Mesenchymal stem cell (in vitro differentiated cells and primary cell): ENCODE measurements around the gene OR2T8.

Experiments used
- DNase-seq: peaks from one replicate; pipeline ENCODE4 v3.0.0-alpha.2; 2013
- H2AFZ ChIP-seq: one replicate; pipeline ENCODE4 v1.6.1; 2013; ENCODE audit warnings: low read depth, mild to moderate bottlenecking, control low read depth, inconsistent platforms, low read length, moderate library complexity
- H2AK5ac ChIP-seq: 2 replicates; pipeline ENCODE4 v1.6.1; 2013; ENCODE audit warnings: low read length, moderate library complexity, mild to moderate bottlenecking, inconsistent platforms; ENCODE audit not compliant: severe bottlenecking
- H2BK120ac ChIP-seq: one replicate; pipeline ENCODE4 v1.6.1; 2013; ENCODE audit warnings: low read depth, mild to moderate bottlenecking, inconsistent platforms, low read length, moderate library complexity
- H2BK12ac ChIP-seq, 2 experiments: one replicate each; pipeline ENCODE4 v1.6.1; 2013; ENCODE audit warnings: inconsistent platforms in 2 of 2, low read length in 2 of 2, mild to moderate bottlenecking in 2 of 2, moderate library complexity in 2 of 2, control low read depth in 1 of 2
- H2BK15ac ChIP-seq: one replicate; pipeline ENCODE4 v1.6.1; 2013; ENCODE audit warnings: mild to moderate bottlenecking, low read depth, inconsistent platforms; ENCODE audit not compliant: poor library complexity, severe bottlenecking
- H2BK5ac ChIP-seq: 2 replicates; pipeline ENCODE4 v1.6.1; 2013; ENCODE audit warnings: low read depth, mild to moderate bottlenecking, low read length, control low read depth, inconsistent platforms; ENCODE audit not compliant: poor library complexity, severe bottlenecking
- H3K14ac ChIP-seq, 2 experiments: one replicate each; pipeline ENCODE4 v1.6.1; 2013; ENCODE audit warnings: inconsistent platforms in 2 of 2, low read length in 2 of 2, control low read depth in 1 of 2, mild to moderate bottlenecking in 1 of 2, moderate library complexity in 1 of 2
- H3K18ac ChIP-seq, 2 experiments: one replicate each; pipeline ENCODE4 v1.6.1; 2013; ENCODE audit warnings: inconsistent platforms in 2 of 2, low read length in 2 of 2, control low read depth in 1 of 2, low read depth in 1 of 2, mild to moderate bottlenecking in 1 of 2
- H3K23ac ChIP-seq, 2 experiments: one replicate each; pipeline ENCODE4 v1.6.1; 2013; ENCODE audit warnings: inconsistent platforms in 2 of 2, low read length in 2 of 2, mild to moderate bottlenecking in 2 of 2, moderate library complexity in 2 of 2, control low read depth in 1 of 2
- H3K27ac ChIP-seq: 2 replicates; pipeline ENCODE4 v1.5.1; 2013; ENCODE audit warnings: mild to moderate bottlenecking, moderate library complexity, low read length, control low read depth, inconsistent platforms; ENCODE audit not compliant: poor library complexity, severe bottlenecking
- H3K27me3 ChIP-seq, 2 experiments: 2 replicates each; pipeline versions ENCODE4 v1.6.1 to v1.7.0; 2013; ENCODE audit warnings: low read length in 2 of 2, mild to moderate bottlenecking in 2 of 2, moderate library complexity in 2 of 2, control low read depth in 1 of 2, inconsistent platforms in 1 of 2; ENCODE audit not compliant: control insufficient read depth in 1 of 2, insufficient read depth in 1 of 2
- H3K36me3 ChIP-seq, 2 experiments: 2 replicates each; pipeline versions ENCODE4 v1.6.1 to v1.7.0; 2013; ENCODE audit warnings: low read length in 2 of 2, control low read depth in 1 of 2, inconsistent platforms in 1 of 2, low read depth in 1 of 2, mild to moderate bottlenecking in 1 of 2; ENCODE audit not compliant: insufficient read depth in 2 of 2, control insufficient read depth in 1 of 2
- H3K4ac ChIP-seq, 2 experiments: one replicate each; pipeline ENCODE4 v1.6.1; 2013; ENCODE audit warnings: inconsistent platforms in 2 of 2, low read length in 2 of 2, mild to moderate bottlenecking in 2 of 2, moderate library complexity in 2 of 2, control low read depth in 1 of 2, low read depth in 1 of 2
- H3K4me1 ChIP-seq: 2 replicates; pipeline ENCODE4 v1.6.1; 2013; ENCODE audit warnings: low read depth, low read length, control low read depth; ENCODE audit not compliant: control insufficient read depth, insufficient read depth
- H3K4me2 ChIP-seq: 2 replicates; pipeline ENCODE4 v1.6.1; 2013; ENCODE audit warnings: low read length, mild to moderate bottlenecking, inconsistent platforms; ENCODE audit not compliant: poor library complexity, severe bottlenecking
- H3K4me3 ChIP-seq, 2 experiments: 2 replicates each; pipeline versions ENCODE4 v1.5.1 to v1.7.0; 2013; ENCODE audit warnings: low read length in 2 of 2, mild to moderate bottlenecking in 2 of 2, control low read depth in 1 of 2, low read depth in 1 of 2; ENCODE audit not compliant: insufficient read depth in 1 of 2
- H3K79me1 ChIP-seq: replicated peaks from 2 replicates; pipeline ENCODE4 v1.6.1; 2013; ENCODE audit warnings: mild to moderate bottlenecking, control low read depth, low read length, inconsistent platforms; ENCODE audit not compliant: poor library complexity, severe bottlenecking
- H3K9ac ChIP-seq: 2 replicates; pipeline ENCODE4 v1.7.0; 2013; ENCODE audit warnings: mild to moderate bottlenecking, low read length, moderate library complexity
- H3K9me3 ChIP-seq: 2 replicates; pipeline ENCODE4 v1.7.0; 2013; ENCODE audit warnings: mild to moderate bottlenecking, low read length; ENCODE audit not compliant: control insufficient read depth
- H4K8ac ChIP-seq: one replicate; pipeline ENCODE4 v1.6.1; 2013; ENCODE audit warnings: inconsistent platforms, mild to moderate bottlenecking, low read length, moderate library complexity
- H4K91ac ChIP-seq: one replicate; pipeline ENCODE4 v1.6.1; 2013; ENCODE audit warnings: mild to moderate bottlenecking, low read length, inconsistent platforms
- WGBS: methylation state at CpG from one replicate; pipeline ENCODE4 v1.1.7; 2013; ENCODE audit warnings: mixed read lengths; 5-methylcytosine and 5-hydroxymethylcytosine counted together

The OR2T8 gene

DNA sequence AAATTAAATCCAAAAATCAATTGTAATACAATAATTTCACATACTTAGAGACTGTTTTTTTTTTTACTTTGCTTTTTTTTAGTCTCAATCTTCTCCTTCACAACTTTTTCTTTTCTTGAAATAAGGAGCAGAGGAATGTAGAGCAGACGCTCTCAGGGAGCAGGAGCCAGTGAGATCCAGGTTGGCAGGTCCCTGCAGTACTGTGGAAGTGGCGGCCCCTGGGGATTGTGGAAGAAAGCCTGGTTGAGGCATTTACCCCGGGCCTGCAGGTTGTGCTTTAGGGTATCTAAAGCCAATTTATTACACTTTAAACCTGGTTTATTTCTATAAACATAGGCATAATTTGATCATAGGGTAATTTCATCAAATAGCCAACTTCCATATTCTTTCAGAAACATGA, 3.9 kb downstream of the OR2T8 start:
- Histone ChIP-seq H2BK12ac (no peak overlapping the region), H2AK5ac (no peak overlapping the region), H3K27ac (no peak overlapping the region), H2BK5ac (no peak overlapping the region), H3K4me3 (no peak overlapping the region), H3K14ac (no peak overlapping the region), H3K27me3 (no peaks in the 10 kb centered on the region), H3K79me1 (no peaks in the 10 kb centered on the region), H4K91ac (no peak overlapping the region), H3K4ac (no peak overlapping the region), H3K4me2 (no peak overlapping the region), H2AFZ (no peak overlapping the region), H3K4me1 (no peaks in the 10 kb centered on the region), H3K9me3 (peaks cover 9% of the 10 kb centered on the region), H3K23ac (no peak overlapping the region), H3K9ac (no peak overlapping the region), H3K18ac (no peak overlapping the region), H4K8ac (no peak overlapping the region), H2BK15ac (no peak overlapping the region), H3K36me3 (no peaks in the 10 kb centered on the region), H2BK120ac (no peak overlapping the region)
- 43% methylated on average over 1 of the region's 3 CpGs for WGBS
- DNase-seq = no peak

DNA sequence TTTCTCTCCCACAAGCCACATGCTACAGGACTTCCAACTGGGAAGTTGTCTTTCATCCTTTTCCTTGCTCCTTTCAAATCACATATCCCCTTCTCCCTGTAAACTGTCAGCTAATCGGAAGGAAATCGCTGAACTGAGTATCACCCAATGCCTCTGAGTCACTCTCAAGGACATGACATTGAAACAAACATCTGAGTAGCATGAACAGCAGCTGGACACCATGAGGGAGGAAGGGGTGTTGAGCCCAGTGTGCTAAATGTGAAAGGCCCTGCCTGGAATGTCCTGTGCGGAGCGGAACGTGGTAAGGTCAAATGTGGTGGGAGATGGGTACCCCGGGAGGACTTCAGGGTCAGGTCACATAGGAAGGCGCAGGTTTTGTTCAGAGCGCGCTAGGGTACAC, 4.8 kb downstream of the OR2T8 start, which contains the start of gene OR2AJ1:
TSS of gene OR2AJ1 (plus strand) at position 22 of the 400 bp plus-strand sequence. CDS start 8,880 bp downstream, outside the sequence.
- no peak for DNase-seq
- Histone ChIP-seq H3K4me1 (no peaks in the 10 kb centered on the region), H3K18ac (no peak within 1 kb of the TSS), H2AK5ac (no peak within 1 kb of the TSS), H3K4me3 (no peak within 1 kb of the TSS), H3K23ac (no peak within 1 kb of the TSS), H3K4me2 (no peak within 1 kb of the TSS), H4K91ac (no peak within 1 kb of the TSS), H2BK5ac (no peak within 1 kb of the TSS), H3K4ac (no peak within 1 kb of the TSS), H4K8ac (no peak within 1 kb of the TSS), H2BK15ac (no peak within 1 kb of the TSS), H3K14ac (no peak within 1 kb of the TSS), H3K9ac (no peak within 1 kb of the TSS), H2BK12ac (no peak within 1 kb of the TSS), H3K36me3 (no peaks in the 10 kb centered on the region), H2AFZ (no peak within 1 kb of the TSS), H3K79me1 (no peaks in the 10 kb centered on the region), H3K27ac (no peak within 1 kb of the TSS), H3K27me3 (no peaks in the 10 kb centered on the region), H3K9me3 (peaks cover 11% of the 10 kb centered on the region), H2BK120ac (no peak within 1 kb of the TSS)
- 76% methylated on average over 9 of the region's 9 CpGs for WGBS

DNA sequence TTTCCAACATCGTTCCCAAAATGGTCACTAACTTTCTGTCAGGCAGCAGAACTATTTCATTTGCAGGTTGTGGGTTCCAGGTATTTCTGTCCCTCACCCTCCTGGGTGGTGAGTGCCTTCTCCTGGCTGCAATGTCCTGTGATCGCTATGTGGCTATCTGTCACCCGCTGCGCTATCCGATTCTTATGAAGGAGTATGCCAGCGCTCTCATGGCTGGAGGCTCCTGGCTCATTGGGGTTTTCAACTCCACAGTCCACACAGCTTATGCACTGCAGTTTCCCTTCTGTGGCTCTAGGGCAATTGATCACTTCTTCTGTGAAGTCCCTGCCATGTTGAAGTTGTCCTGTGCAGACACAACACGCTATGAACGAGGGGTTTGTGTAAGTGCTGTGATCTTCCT, 13.9 kb downstream of the OR2T8 start:
- Histone ChIP-seq H3K9ac (no peak overlapping the region), H2AK5ac (no peak overlapping the region), H2BK5ac (no peak overlapping the region), H2BK15ac (no peak overlapping the region), H3K79me1 (no peaks in the 10 kb centered on the region), H3K4ac (no peak overlapping the region), H3K23ac (no peak overlapping the region), H2BK120ac (no peak overlapping the region), H2BK12ac (no peak overlapping the region), H3K4me2 (no peak overlapping the region), H4K91ac (no peak overlapping the region), H3K36me3 (no peaks in the 10 kb centered on the region), H3K18ac (no peak overlapping the region), H3K4me1 (no peaks in the 10 kb centered on the region), H3K4me3 (no peak overlapping the region), H2AFZ (no peak overlapping the region), H4K8ac (no peak overlapping the region), H3K27ac (no peak overlapping the region), H3K27me3 (no peaks in the 10 kb centered on the region), H3K9me3 (peaks cover 12% of the 10 kb centered on the region), H3K14ac (no peak overlapping the region)
- DNase-seq = no peak
- 92% methylated on average over 8 of the region's 8 CpGs for WGBS

DNA sequence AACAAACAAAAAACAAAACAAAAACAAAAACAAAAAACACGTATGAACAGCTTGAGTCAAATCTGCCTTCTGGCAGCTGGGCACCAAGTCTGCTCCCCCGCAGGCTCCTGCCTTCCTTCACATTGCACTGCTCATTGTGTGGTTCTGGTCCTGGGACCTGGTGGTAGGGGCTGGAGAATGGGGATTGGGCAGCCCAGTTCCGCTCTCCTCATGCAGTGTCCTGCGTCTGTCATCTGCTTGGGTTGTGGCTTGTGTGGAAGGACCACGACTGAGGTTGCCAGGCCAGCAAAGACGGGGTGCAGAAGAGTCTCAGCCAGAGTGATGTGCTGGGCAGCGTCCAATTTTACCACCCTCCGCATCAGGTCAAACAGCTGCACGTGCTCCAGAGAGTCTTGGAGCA, 15.7 kb downstream of the OR2T8 start:
- H3K79me1 ChIP-seq = no peaks in the 10 kb centered on the region
- H3K4me3 ChIP-seq = no peak overlapping the region
- no peak overlapping the region for H2BK5ac ChIP-seq
- H2AFZ ChIP-seq = no peak overlapping the region
- no peak overlapping the region for H4K8ac ChIP-seq
- H2BK15ac ChIP-seq = no peak overlapping the region
- peaks cover 13% of the 10 kb centered on the region for H3K9me3 ChIP-seq
- H3K4ac ChIP-seq = no peak overlapping the region
- no peaks in the 10 kb centered on the region for H3K27me3 ChIP-seq
- 81% methylated on average over 9 of the region's 9 CpGs for WGBS
- H3K4me1 ChIP-seq = no peaks in the 10 kb centered on the region
- H2BK12ac ChIP-seq = no peak overlapping the region
- H2BK120ac ChIP-seq = no peak overlapping the region
- no peak overlapping the region for H3K18ac ChIP-seq
- H4K91ac ChIP-seq = no peak overlapping the region
- H2AK5ac ChIP-seq = no peak overlapping the region
- H3K9ac ChIP-seq = no peak overlapping the region
- no peaks in the 10 kb centered on the region for H3K36me3 ChIP-seq
- H3K27ac ChIP-seq = no peak overlapping the region
- DNase-seq = no peak
- H3K23ac ChIP-seq = no peak overlapping the region
- H3K4me2 ChIP-seq = no peak overlapping the region
- H3K14ac ChIP-seq = no peak overlapping the region
